Thoracic aorta (tissue), 2 donors: ENCODE measurements around the gene CGB5. TPM values are rescaled to one million over a fixed set of nuclear protein-coding genes. Genes with fewer than 3 reads are reported as not detected.
A peak's percentile ranks its signal among the peaks of the same experiment; 100 is the strongest.

ENCODE experiments used
- ATAC-seq: fragments of 150-250 bp; one replicate; pipeline ENCODE4 v1.8.0; 2017; ENCODE audit warnings: low read depth; ENCODE audit not compliant: insufficient number of reproducible peaks, low FRiP score
- DNase-seq: peaks from one replicate; pipeline ENCODE4 v3.0.0-alpha.2; 2020; ENCODE audit warnings: low spot score
- H3K27ac ChIP-seq, 2 donors: fragments of 200-600 bp; sonication (generic); 1 replicate in 1 of 2; 2 replicates in 1 of 2; pipeline ENCODE4 v1.5.1; 2016; ENCODE audit warnings: mild to moderate bottlenecking in 2 of 2, moderate library complexity in 2 of 2
- H3K27me3 ChIP-seq: fragments of 200-600 bp; sonication (generic); replicated peaks from 2 replicates; pipeline ENCODE4 v1.6.0; 2016; ENCODE audit warnings: mild to moderate bottlenecking; ENCODE audit not compliant: insufficient read depth
- H3K36me3 ChIP-seq: fragments of 200-600 bp; sonication (generic); one replicate; pipeline ENCODE4 v1.5.1; 2016
- H3K4me1 ChIP-seq, 2 donors: fragments of 200-600 bp; sonication (generic); 1 replicate in 1 of 2; 2 replicates in 1 of 2; pipeline versions ENCODE4 v1.5.1 to v1.6.0; 2016; ENCODE audit warnings: low read depth in 2 of 2, mild to moderate bottlenecking in 1 of 2; ENCODE audit not compliant: control insufficient read depth in 1 of 2
- H3K4me3 ChIP-seq: fragments of 200-600 bp; sonication (generic); 2 replicates; pipeline ENCODE4 v1.5.1; 2016; ENCODE audit warnings: mild to moderate bottlenecking
- H3K9me3 ChIP-seq: fragments of 200-600 bp; sonication (generic); 2 replicates; pipeline ENCODE4 v1.5.1; 2016
- CTCF ChIP-seq: fragments of 200-600 bp; sonication (generic); IDR thresholded peaks from one replicate; pipeline ENCODE4 v1.5.1; 2019; ENCODE audit warnings: antibody characterized with exemption
- total RNA-seq, 2 donors: library from RNA; depleted of rRNA; stranded (reverse); fragments of >200 nt; gene quantifications; one replicate each; pipeline versions ENCODE4 v1.1.0 to v1.2.3, GENCODE V29; 2016

The CGB5 gene
- total RNA-seq, 2 donors from 2014 or later: not detected

GRCh38 chr19:49057636-49058234, 14.1 kb downstream of the CGB5 start, which contains the start of gene CGB7:
Gene CGB7 (minus strand): TSS chr19:49057749. CDS start chr19:49055375, 2,374 bp downstream.
- H3K9me3 ChIP-seq: no peaks in the 10 kb centered on the region
- H3K4me1 ChIP-seq: peaks cover 3 to 18% of the 10 kb centered on the region in 2 donors
- TF ChIP-seq CTCF: no peak
- H3K36me3 ChIP-seq: no peaks in the 10 kb centered on the region
- DNase-seq (peak; percentile 22), ATAC-seq (no peak)
- peak within 1 kb of the TSS; percentile 89 for H3K4me3 ChIP-seq
- no peak within 1 kb of the TSS for H3K27ac ChIP-seq
- no peaks in the 10 kb centered on the region for H3K27me3 ChIP-seq

GRCh38 chr19:49058562-49058961, 14.9 kb downstream of the CGB5 start:
- Histone ChIP-seq H3K27me3 (no peaks in the 10 kb centered on the region), H3K4me3 (no peak overlapping the region), H3K27ac (no peak overlapping the region), H3K4me1 (peaks cover 3 to 18% of the 10 kb centered on the region in 2 donors), H3K9me3 (no peaks in the 10 kb centered on the region), H3K36me3 (no peaks in the 10 kb centered on the region)
- TF ChIP-seq CTCF: no peak
- no peak for ATAC-seq
- DNase-seq: no peak

- Histone ChIP-seq H3K9me3 (no peaks in the 10 kb centered on the region), H3K36me3 (no peaks in the 10 kb centered on the region), H3K4me3 (no peak overlapping the region), H3K27me3 (no peaks in the 10 kb centered on the region), H3K27ac (no peak overlapping the region), H3K4me1 (peaks cover 3 to 18% of the 10 kb centered on the region in 2 donors)
- ATAC-seq (no peak), DNase-seq (no peak)
- TF ChIP-seq CTCF: no peak
Measured at GRCh38 chr19:49059053-49059452, 15.4 kb downstream of the CGB5 start.

- Histone ChIP-seq H3K4me3 (no peak overlapping the region), H3K4me1 (peaks cover 3 to 18% of the 10 kb centered on the region in 2 donors), H3K27me3 (no peaks in the 10 kb centered on the region), H3K36me3 (no peaks in the 10 kb centered on the region), H3K27ac (no peak overlapping the region), H3K9me3 (no peaks in the 10 kb centered on the region)
- ATAC-seq: no peak
- DNase-seq: no peak
- no peak for TF ChIP-seq CTCF
Measured at GRCh38 chr19:49061000-49061399, 17.4 kb downstream of the CGB5 start.

GRCh38 chr19:49061445-49061844, 17.8 kb downstream of the CGB5 start:
- Histone ChIP-seq H3K4me3 (no peak overlapping the region), H3K9me3 (no peaks in the 10 kb centered on the region), H3K27me3 (no peaks in the 10 kb centered on the region), H3K36me3 (no peaks in the 10 kb centered on the region), H3K27ac (no peak overlapping the region), H3K4me1 (peaks cover 3 to 17% of the 10 kb centered on the region in 2 donors)
- no peak for TF ChIP-seq CTCF
- ATAC-seq (no peak), DNase-seq (no peak)
